ENCODE measurements around the gene GMIP. TPM values are rescaled to one million over a fixed set of nuclear protein-coding genes. Genes with fewer than 3 reads are reported as not detected.

Gene GMIP
- total RNA-seq, 3 donors from 2014 or later, result 18.1 to 35.5 (median 33.1) TPM

DNA sequence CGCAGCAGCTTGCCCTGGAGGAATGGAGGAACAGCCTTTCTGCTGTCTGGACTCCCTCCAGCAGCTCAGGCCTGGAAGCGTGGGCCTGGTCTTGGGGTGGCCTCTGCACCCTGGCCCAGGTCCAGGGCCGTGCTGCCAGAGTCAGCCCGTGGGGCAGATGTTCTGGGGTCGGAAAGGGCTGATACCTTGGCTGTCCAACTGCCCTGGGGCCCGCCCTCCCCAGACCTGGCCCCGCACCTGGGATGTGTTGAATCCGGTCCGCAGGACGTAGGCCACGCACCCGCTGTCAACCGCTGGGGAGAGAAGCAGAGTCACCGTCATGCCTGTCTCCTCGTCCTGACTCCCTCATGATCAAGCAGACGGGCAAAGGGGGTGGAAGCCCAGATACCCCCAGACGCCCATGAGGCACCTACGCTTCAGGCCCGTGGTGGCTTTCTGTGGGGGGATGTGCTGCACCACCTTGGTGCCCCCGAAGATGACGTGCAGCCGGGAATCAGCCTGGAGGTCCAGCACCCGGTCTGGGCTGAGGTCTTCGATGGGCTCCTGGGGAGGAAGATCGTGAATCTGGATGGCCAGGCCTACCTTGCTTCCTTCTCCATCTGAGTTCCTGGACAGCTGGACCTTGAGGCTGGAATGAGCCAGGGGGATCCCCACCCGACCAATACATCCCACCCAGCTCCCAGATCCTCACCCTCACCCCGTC lies 12.3 kb upstream of the GMIP start:
- intact Hi-C loops (cut with DNase I, micrococcal nuclease), result no loop called here
- no peak overlapping the region for H3K4me3 ChIP-seq
- no peaks in the 10 kb centered on the region for H3K9me3 ChIP-seq
- no peak for ATAC-seq
- peak in 1 of 3 donors; percentile 19 for DNase-seq
- H3K4me1 ChIP-seq (ENCODE audit: low read depth), result no peaks in the 10 kb centered on the region
- TF ChIP-seq, protein P1, sequence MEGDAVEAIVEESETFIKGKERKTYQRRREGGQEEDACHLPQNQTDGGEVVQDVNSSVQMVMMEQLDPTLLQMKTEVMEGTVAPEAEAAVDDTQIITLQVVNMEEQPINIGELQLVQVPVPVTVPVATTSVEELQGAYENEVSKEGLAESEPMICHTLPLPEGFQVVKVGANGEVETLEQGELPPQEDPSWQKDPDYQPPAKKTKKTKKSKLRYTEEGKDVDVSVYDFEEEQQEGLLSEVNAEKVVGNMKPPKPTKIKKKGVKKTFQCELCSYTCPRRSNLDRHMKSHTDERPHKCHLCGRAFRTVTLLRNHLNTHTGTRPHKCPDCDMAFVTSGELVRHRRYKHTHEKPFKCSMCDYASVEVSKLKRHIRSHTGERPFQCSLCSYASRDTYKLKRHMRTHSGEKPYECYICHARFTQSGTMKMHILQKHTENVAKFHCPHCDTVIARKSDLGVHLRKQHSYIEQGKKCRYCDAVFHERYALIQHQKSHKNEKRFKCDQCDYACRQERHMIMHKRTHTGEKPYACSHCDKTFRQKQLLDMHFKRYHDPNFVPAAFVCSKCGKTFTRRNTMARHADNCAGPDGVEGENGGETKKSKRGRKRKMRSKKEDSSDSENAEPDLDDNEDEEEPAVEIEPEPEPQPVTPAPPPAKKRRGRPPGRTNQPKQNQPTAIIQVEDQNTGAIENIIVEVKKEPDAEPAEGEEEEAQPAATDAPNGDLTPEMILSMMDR (IDR thresholded peaks at IDR 0.05), result no peak
- H3K36me3 ChIP-seq (ENCODE audit: low read depth), result peaks cover 15% of the 10 kb centered on the region

DNA sequence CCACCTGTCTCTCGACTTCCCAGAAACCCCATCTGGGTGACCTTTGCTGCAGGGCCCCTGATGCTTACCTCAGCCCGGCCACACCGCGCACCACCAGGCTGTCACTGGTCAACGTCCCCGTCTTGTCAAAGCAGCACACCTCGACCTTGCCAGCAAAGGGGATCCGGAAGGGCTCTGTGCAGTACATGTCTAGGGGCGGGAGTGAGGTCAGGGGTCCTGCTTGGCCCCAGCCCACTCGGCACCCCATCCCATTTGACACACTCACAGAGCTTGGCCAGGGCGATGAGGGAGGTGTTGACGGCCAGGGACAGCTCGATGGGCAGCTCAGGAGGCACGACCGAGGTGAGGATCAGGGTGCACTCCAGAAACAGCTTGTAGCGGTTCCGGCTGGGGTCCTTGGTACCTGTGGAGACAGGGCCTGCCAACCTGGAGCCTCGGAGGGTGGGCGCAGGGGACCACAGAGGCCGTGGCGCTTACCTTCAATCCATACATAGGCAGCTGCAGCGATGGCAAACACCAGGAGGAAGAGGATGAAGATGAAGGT lies 11.7 kb upstream of the GMIP start:
- Histone ChIP-seq H3K9me3 (no peaks in the 10 kb centered on the region), H3K4me1 (ENCODE audit: low read depth) (no peaks in the 10 kb centered on the region), H3K4me3 (no peak overlapping the region), H3K36me3 (ENCODE audit: low read depth) (peaks cover 15% of the 10 kb centered on the region)
- TF ChIP-seq, protein P1 (IDR thresholded peaks at IDR 0.05), result no peak
- ATAC-seq (no peak), DNase-seq (peak in 2 of 3 donors; percentile 18 to 37)
- intact Hi-C loops (cut with DNase I, micrococcal nuclease), result no loop called here

DNA sequence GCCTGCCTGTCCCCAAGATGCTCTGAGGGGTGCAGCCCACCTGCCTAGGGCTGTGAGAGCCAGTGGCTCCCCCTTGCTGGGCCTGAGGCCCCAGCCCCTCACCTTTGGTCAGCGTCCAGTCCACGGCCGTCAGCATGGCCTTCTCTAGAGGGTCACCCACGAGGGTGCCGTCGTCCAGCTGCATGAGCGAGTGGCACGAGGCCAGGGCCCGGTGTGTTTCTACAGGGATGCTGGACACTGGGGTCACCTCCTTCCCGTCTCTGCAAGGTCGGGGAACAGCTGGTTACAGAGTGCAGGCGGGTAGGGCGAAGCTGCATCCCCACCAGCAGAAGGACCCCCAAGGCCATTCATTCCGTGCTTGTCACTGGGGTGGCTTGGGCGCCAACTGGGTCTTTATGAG lies 11.0 kb upstream of the GMIP start:
- H3K4me3 ChIP-seq, result no peak overlapping the region
- H3K9me3 ChIP-seq, result no peaks in the 10 kb centered on the region
- DNase-seq (peak in 1 of 3 donors; percentile 20), ATAC-seq (no peak)
- intact Hi-C loops (cut with DNase I, micrococcal nuclease), result no loop called here
- peaks cover 15% of the 10 kb centered on the region for H3K36me3 ChIP-seq (ENCODE audit: low read depth)
- no peaks in the 10 kb centered on the region for H3K4me1 ChIP-seq (ENCODE audit: low read depth)
- TF ChIP-seq, protein P1 (IDR thresholded peaks at IDR 0.05), result no peak

DNA sequence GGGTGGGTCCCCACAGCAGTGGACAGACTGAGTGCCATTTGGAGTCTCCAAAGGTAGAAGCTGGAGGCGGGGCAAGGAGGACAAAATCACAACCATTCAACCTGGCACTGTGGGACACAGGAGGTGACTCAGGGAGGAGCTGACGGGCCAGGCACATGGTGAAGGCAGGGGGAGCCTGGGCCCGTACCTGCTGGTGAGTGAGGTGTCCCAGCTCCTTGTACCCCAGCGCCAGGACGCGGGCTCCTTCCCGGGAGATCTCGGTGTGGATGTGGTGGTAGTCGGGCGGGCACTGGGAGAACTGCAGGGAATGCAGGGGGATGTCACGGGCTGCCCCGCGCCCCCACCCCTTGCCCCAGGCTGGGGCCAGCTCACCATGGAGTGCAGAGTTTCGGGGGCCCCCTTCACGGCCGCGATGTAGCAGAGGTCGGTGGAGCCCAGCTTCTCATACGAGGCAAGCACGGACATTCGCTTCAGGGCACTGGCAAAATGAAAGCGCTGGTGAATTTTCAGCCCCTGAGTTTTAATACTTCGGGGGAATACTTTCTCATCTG lies 10.2 kb upstream of the GMIP start:
- peaks cover 14% of the 10 kb centered on the region for H3K36me3 ChIP-seq (ENCODE audit: low read depth)
- TF ChIP-seq, protein P1 (IDR thresholded peaks at IDR 0.05), result no peak
- H3K9me3 ChIP-seq, result no peaks in the 10 kb centered on the region
- no peaks in the 10 kb centered on the region for H3K4me1 ChIP-seq (ENCODE audit: low read depth)
- intact Hi-C loops (cut with DNase I, micrococcal nuclease), result no loop called here
- H3K4me3 ChIP-seq, result no peak overlapping the region
- DNase-seq (peak in 1 of 3 donors; percentile 20), ATAC-seq (no peak)

DNA sequence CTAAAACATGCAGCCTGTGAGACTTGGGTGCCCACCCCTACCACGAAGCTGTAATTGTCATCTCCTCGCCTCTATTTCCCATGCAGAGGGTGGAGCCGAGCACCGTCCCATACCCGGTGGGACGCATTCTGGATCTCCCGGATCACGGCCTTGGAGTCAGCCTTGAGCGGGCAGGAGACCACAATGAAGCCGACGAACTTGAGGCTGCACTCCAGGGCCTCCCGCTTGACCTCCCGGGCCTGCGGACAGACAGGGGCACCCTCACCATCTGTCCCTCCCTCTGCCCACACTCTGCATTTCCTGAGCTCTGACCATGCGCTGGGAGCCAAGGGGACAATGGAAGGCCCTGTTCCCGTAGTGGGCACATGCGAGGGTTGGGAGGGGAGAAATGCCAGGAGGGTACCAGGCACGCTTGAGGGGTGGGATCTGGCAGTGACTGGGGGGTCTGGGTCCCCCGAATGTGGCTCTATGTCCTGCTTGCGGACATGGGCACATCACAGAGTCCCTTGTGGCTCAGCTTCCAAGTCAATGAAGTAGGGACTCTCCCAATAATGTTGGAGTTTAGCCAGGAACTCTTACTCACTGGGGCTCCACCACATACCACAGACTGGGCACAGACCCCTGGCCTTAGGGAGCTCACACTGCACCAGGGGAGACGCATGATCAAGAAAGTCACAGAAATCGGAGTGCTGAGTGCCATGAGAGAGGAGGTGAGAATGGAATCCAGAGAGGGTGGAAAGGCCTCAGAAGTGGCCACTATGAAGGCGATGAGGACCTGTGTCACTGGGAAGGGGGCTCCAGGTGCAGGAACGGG lies 9.2 kb upstream of the GMIP start:
- ATAC-seq (no peak), DNase-seq (no peak)
- TF ChIP-seq, protein P1 (IDR thresholded peaks at IDR 0.05), result no peak
- Histone ChIP-seq H3K9me3 (no peaks in the 10 kb centered on the region), H3K4me1 (ENCODE audit: low read depth) (no peaks in the 10 kb centered on the region), H3K36me3 (ENCODE audit: low read depth) (peaks cover 7% of the 10 kb centered on the region), H3K4me3 (no peak overlapping the region)
- intact Hi-C loops (cut with DNase I, micrococcal nuclease), result no loop called here

Data from mucosa of descending colon (tissue), 3 donors.